Measurements from ENCODE around the gene SH3RF3.
"Not testable (repeated sequence)": the region's sequence is repeated elsewhere in the genome, so short reads cannot be mapped to it uniquely, and the experiment has no call there.

Gene SH3RF3
- 1.0 to 1.1 reads per million in 2 experiments for total RNA-seq

- DNase-seq (ENCODE audit: low read depth): no peak
Measured at GRCh38 chr2:109128616-109129355, at the start of gene SH3RF3. SH3RF3 (plus strand) TSS chr2:109129205.

GRCh38 chr2:109079590-109079989 is 49.4 kb upstream of the SH3RF3 start:
- DNase-seq (ENCODE audit: low read depth): no peak

- DNase-seq (ENCODE audit: low read depth): no peak
Measured at GRCh38 chr2:109080109-109080508, 48.9 kb upstream of the SH3RF3 start.

- no peak for DNase-seq (ENCODE audit: low read depth)
Measured at GRCh38 chr2:109080757-109081156, 48.2 kb upstream of the SH3RF3 start.

- no peak for DNase-seq (ENCODE audit: low read depth)
Measured at GRCh38 chr2:109081374-109081773, 47.6 kb upstream of the SH3RF3 start.

- no peak for DNase-seq (ENCODE audit: low read depth)
Measured at GRCh38 chr2:109083771-109084170, 45.2 kb upstream of the SH3RF3 start.

- no peak for DNase-seq (ENCODE audit: low read depth)
Measured at GRCh38 chr2:109084341-109084740, 44.7 kb upstream of the SH3RF3 start.

GRCh38 chr2:109085912-109086742 is 42.9 kb upstream of the SH3RF3 start:
- DNase-seq (ENCODE audit: low read depth): no peak

GRCh38 chr2:109086743-109087020 is 42.3 kb upstream of the SH3RF3 start:
- no peak for DNase-seq (ENCODE audit: low read depth)

GRCh38 chr2:109087055-109087663 is 41.8 kb upstream of the SH3RF3 start:
- no peak for DNase-seq (ENCODE audit: low read depth)

GRCh38 chr2:109089602-109090300 is 39.3 kb upstream of the SH3RF3 start:
- no peak for DNase-seq (ENCODE audit: low read depth)

GRCh38 chr2:109091526-109091925 is 37.5 kb upstream of the SH3RF3 start:
- DNase-seq (ENCODE audit: low read depth): no peak

GRCh38 chr2:109094144-109094543 is 34.9 kb upstream of the SH3RF3 start:
- DNase-seq (ENCODE audit: low read depth): no peak

- no peak for DNase-seq (ENCODE audit: low read depth)
Measured at GRCh38 chr2:109098251-109098920, 30.6 kb upstream of the SH3RF3 start.

GRCh38 chr2:109098921-109099273 is 30.1 kb upstream of the SH3RF3 start:
- no peak for DNase-seq (ENCODE audit: low read depth)

GRCh38 chr2:109102588-109103233 is 26.3 kb upstream of the SH3RF3 start:
- DNase-seq (ENCODE audit: low read depth): no peak

- DNase-seq (ENCODE audit: low read depth): no peak
Measured at GRCh38 chr2:109105113-109105512, 23.9 kb upstream of the SH3RF3 start.

- DNase-seq (ENCODE audit: low read depth): no peak
Measured at GRCh38 chr2:109108740-109109139, 20.3 kb upstream of the SH3RF3 start.

- DNase-seq (ENCODE audit: low read depth): no peak
Measured at GRCh38 chr2:109109342-109109741, 19.7 kb upstream of the SH3RF3 start.

- no peak for DNase-seq (ENCODE audit: low read depth)
Measured at GRCh38 chr2:109110170-109110569, 18.8 kb upstream of the SH3RF3 start.

GRCh38 chr2:109117181-109117580 is 11.8 kb upstream of the SH3RF3 start:
- not testable (repeated sequence) for DNase-seq (ENCODE audit: low read depth)
